Neural cell (in vitro differentiated cells): ENCODE measurements around the gene MLLT6. TPM values are rescaled to one million over a fixed set of nuclear protein-coding genes. Genes with fewer than 3 reads are reported as not detected.

Experiments
- H2AFZ ChIP-seq: fragments of 200-600, 300-800 bp; sonication (generic), shearing (Covaris generic); 2 replicates; pipeline ENCODE4 v1.6.0; 2014; ENCODE audit warnings: low read depth, mild to moderate bottlenecking, antibody characterized with exemption, low read length, moderate library complexity
- H3F3A ChIP-seq: fragments of 200-600 bp; shearing (Covaris generic); 2 replicates; pipeline ENCODE4 v1.6.1; 2016; ENCODE audit warnings: mild to moderate bottlenecking, moderate library complexity, mixed read lengths, antibody characterized with exemption, low read length; ENCODE audit not compliant: insufficient read depth, poor library complexity, severe bottlenecking
- H3K27ac ChIP-seq: fragments of 200-600, 300-800 bp; sonication (generic), shearing (Covaris generic); 2 replicates; pipeline ENCODE4 v1.5.1; 2014; ENCODE audit warnings: mild to moderate bottlenecking, low read length, moderate library complexity
- H3K27me3 ChIP-seq: fragments of 300-800, 200-600 bp; sonication (generic), shearing (Covaris generic); 2 replicates; pipeline ENCODE4 v1.6.0; 2014; ENCODE audit warnings: mild to moderate bottlenecking, low read depth, low read length, moderate library complexity; ENCODE audit not compliant: insufficient read depth
- H3K36me3 ChIP-seq: fragments of 300-800, 200-600 bp; sonication (generic), shearing (Covaris generic); 2 replicates; pipeline ENCODE4 v1.5.1; 2014; ENCODE audit warnings: mild to moderate bottlenecking, antibody characterized with exemption, low read length, moderate library complexity; ENCODE audit not compliant: insufficient read depth
- H3K4me2 ChIP-seq: fragments of 300-800, 200-600 bp; sonication (generic), shearing (Covaris generic); 2 replicates; pipeline ENCODE4 v1.6.0; 2014; ENCODE audit warnings: mild to moderate bottlenecking, low read length
- H3K4me3 ChIP-seq: fragments of 300-800, 200-600 bp; sonication (generic), shearing (Covaris generic); 2 replicates; pipeline ENCODE4 v1.5.1; 2014; ENCODE audit warnings: mild to moderate bottlenecking, low read length, moderate library complexity
- H3K79me2 ChIP-seq: fragments of 200-600 bp; shearing (Covaris generic); replicated peaks from 2 replicates; pipeline ENCODE4 v1.6.0; 2014; ENCODE audit warnings: mild to moderate bottlenecking, low read length, moderate library complexity; ENCODE audit not compliant: insufficient read depth
- H3K9ac ChIP-seq: fragments of 300-800, 200-600 bp; sonication (generic), shearing (Covaris generic); 2 replicates; pipeline ENCODE4 v1.6.1; 2016; ENCODE audit warnings: mild to moderate bottlenecking, low read length, mixed read lengths
- H3K9me2 ChIP-seq: fragments of 200-600 bp; shearing (Covaris generic); 2 replicates; pipeline ENCODE4 v1.6.1; 2016; ENCODE audit warnings: mild to moderate bottlenecking, low read length, mixed read lengths; ENCODE audit not compliant: insufficient read depth
- H3K9me3 ChIP-seq: fragments of 200-600, 300-800 bp; sonication (generic), shearing (Covaris generic); 2 replicates; pipeline ENCODE4 v1.6.1; 2016; ENCODE audit warnings: mild to moderate bottlenecking, mixed run types, low read length, moderate library complexity, mixed read lengths
- H4K20me1 ChIP-seq: fragments of 200-600 bp; shearing (Covaris generic); 2 replicates; pipeline ENCODE4 v1.6.1; 2016; ENCODE audit warnings: mild to moderate bottlenecking, mixed run types; ENCODE audit not compliant: insufficient read depth
- EP300 ChIP-seq: fragments of 450-650 bp; conservative IDR thresholded peaks from 2 replicates; pipeline ENCODE4 v1.6.1; 2014; ENCODE audit warnings: antibody characterized with exemption, mild to moderate bottlenecking, moderate library complexity; ENCODE audit not compliant: poor library complexity, severe bottlenecking
- EZH2 ChIP-seq: fragments of 200-600, 300-800 bp; shearing (Covaris generic), sonication (generic); IDR thresholded peaks from 2 replicates; pipeline ENCODE4 v1.6.1; 2014; ENCODE audit warnings: antibody characterized with exemption, low read length, borderline replicate concordance, mild to moderate bottlenecking; ENCODE audit not compliant: insufficient read depth, poor library complexity, severe bottlenecking
- MXI1 ChIP-seq: fragments of 450-650 bp; conservative IDR thresholded peaks from 2 replicates; pipeline ENCODE4 v1.6.1; 2014; ENCODE audit warnings: antibody characterized with exemption, mild to moderate bottlenecking; ENCODE audit not compliant: poor library complexity, severe bottlenecking
- POLR2AphosphoS5 ChIP-seq: IDR thresholded peaks from 2 replicates; pipeline ENCODE4 v1.6.1; 2012
- RAD21 ChIP-seq: fragments of 450-650 bp; conservative IDR thresholded peaks from 2 replicates; pipeline ENCODE4 v1.6.1; 2014; ENCODE audit warnings: antibody characterized with exemption, mild to moderate bottlenecking, moderate library complexity
- SMC3 ChIP-seq: fragments of 450-650 bp; conservative IDR thresholded peaks from 2 replicates; pipeline ENCODE4 v1.6.1; 2014; ENCODE audit warnings: antibody characterized with exemption, mild to moderate bottlenecking, moderate library complexity; ENCODE audit not compliant: poor library complexity
- TAF1 ChIP-seq: IDR thresholded peaks from 2 replicates; pipeline ENCODE4 v1.6.1; 2012; ENCODE audit warnings: low read depth
- polyA plus RNA-seq: library from polyadenylated mRNA; depleted of rRNA; stranded (reverse); fragments of >200 nt; gene quantifications from 2 replicates; pipeline ENCODE4 v1.2.3, GENCODE V29; 2014
- TF ChIP-seq, protein P1 (sequence below): fragments of 450-650 bp; IDR thresholded peaks from 2 replicates; pipeline ENCODE4 v1.5.1; 2014; ENCODE audit warnings: antibody characterized with exemption, mild to moderate bottlenecking, moderate library complexity; ENCODE audit not compliant: poor library complexity, severe bottlenecking
- TF ChIP-seq, protein P2 (sequence below): IDR thresholded peaks from 2 replicates; pipeline ENCODE4 v1.6.1; 2012; ENCODE audit warnings: borderline replicate concordance

Gene MLLT6
- polyA plus RNA-seq, 1 donor from 2014 or later: 19.7 TPM

DNA sequence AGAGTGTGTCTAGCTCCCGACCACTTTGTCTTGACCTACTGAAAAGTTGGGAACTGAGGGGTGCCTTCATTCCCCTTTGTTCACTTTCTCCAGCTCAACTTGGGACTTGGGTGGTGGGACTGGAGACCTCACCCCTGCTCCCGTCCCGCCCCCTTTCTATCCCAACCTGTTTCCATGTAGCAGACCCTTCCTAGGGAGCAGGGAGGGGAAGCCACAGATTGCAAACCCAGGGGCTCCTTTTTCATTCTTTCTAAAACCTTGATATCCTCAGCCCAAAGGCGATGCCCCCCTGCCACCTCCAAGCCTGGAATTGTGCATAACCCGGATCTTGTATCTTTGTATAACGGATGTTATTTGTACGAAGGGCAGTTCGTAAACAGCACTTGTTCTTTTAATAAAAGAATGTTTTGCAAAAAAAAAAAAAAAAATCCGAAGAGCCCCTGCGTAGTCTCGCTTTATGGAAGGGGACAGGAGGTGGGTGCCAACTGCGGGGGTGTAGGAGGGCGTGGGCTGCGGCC, 24.4 kb downstream of the MLLT6 start:
- H2AFZ ChIP-seq: no peak overlapping the region
- H3K4me3 ChIP-seq: peak overlapping the region; percentile 63

DNA sequence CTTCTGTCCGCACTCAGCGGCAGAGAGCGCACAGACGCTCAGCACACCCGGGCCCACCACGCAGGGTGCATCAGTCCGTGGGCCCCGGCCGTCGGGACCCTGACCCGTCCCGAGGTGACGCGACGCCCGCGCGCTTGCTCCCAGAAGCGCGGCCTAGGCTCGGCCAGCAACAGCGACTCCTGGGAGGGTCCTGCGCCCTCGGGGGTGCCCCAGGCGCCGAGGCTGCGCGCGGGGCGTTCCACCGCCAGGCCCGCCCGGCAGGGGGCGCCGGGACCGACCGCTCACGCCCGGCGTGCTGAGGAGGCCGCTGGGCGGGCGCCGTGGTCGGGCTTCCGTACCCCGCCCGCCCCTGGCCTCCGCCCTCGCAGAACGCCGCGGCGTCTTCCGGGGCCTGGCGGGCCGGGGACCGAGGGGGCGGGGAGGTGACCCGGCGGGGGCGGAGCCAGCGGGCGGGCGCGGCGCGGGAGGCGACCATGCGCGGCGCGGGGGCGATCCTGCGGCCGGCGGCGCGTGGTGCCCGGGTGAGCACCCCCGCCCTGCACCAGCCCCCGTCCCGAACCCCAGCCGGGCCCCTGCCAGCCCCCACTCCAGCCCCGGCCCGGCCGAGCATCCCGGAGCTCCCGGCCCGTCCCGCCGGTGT, 24.9 kb downstream of the MLLT6 start, which contains the start of gene CISD3:
Gene CISD3, plus strand, starts transcription at position 456 of the 640 bp plus-strand sequence. Its CDS starts 18 bp downstream, at position 474.
- Histone ChIP-seq H3K4me3 (peak within 1 kb of the TSS; percentile 63), H4K20me1 (no peaks in the 10 kb centered on the region), H3K9me3 (no peaks in the 10 kb centered on the region), H3K27me3 (no peaks in the 10 kb centered on the region), H3K27ac (no peak within 1 kb of the TSS), H3K9me2 (no peaks in the 10 kb centered on the region), H3F3A (no peaks in the 10 kb centered on the region), H3K4me2 (peak within 1 kb of the TSS; percentile 51), H3K79me2 (no peaks in the 10 kb centered on the region), H3K9ac (peak within 1 kb of the TSS; percentile 53), H3K36me3 (no peaks in the 10 kb centered on the region), H2AFZ (no peak within 1 kb of the TSS)
- TF ChIP-seq SMC3 (peak; percentile 67), POLR2AphosphoS5 (no peak), RAD21 (peak; percentile 59)
- TF ChIP-seq, protein P1, sequence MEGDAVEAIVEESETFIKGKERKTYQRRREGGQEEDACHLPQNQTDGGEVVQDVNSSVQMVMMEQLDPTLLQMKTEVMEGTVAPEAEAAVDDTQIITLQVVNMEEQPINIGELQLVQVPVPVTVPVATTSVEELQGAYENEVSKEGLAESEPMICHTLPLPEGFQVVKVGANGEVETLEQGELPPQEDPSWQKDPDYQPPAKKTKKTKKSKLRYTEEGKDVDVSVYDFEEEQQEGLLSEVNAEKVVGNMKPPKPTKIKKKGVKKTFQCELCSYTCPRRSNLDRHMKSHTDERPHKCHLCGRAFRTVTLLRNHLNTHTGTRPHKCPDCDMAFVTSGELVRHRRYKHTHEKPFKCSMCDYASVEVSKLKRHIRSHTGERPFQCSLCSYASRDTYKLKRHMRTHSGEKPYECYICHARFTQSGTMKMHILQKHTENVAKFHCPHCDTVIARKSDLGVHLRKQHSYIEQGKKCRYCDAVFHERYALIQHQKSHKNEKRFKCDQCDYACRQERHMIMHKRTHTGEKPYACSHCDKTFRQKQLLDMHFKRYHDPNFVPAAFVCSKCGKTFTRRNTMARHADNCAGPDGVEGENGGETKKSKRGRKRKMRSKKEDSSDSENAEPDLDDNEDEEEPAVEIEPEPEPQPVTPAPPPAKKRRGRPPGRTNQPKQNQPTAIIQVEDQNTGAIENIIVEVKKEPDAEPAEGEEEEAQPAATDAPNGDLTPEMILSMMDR: peak; percentile 83

More for the DNA sequence above, 24.4 kb downstream of the MLLT6 start:
- Histone ChIP-seq H3F3A (no peaks in the 10 kb centered on the region), H3K79me2 (no peaks in the 10 kb centered on the region), H3K4me2 (no peak overlapping the region), H4K20me1 (no peaks in the 10 kb centered on the region), H3K9ac (peak overlapping the region; percentile 53), H3K9me3 (no peaks in the 10 kb centered on the region), H3K9me2 (no peaks in the 10 kb centered on the region), H3K36me3 (no peaks in the 10 kb centered on the region), H3K27me3 (no peaks in the 10 kb centered on the region), H3K27ac (no peak overlapping the region)
- no peak for TF ChIP-seq EZH2
- no peak for TF ChIP-seq POLR2AphosphoS5
- no peak for TF ChIP-seq SMC3
- TF ChIP-seq EP300: no peak
- TF ChIP-seq, protein P1: no peak
- TF ChIP-seq TAF1: no peak
- no peak for TF ChIP-seq RAD21
- TF ChIP-seq, protein P2, sequence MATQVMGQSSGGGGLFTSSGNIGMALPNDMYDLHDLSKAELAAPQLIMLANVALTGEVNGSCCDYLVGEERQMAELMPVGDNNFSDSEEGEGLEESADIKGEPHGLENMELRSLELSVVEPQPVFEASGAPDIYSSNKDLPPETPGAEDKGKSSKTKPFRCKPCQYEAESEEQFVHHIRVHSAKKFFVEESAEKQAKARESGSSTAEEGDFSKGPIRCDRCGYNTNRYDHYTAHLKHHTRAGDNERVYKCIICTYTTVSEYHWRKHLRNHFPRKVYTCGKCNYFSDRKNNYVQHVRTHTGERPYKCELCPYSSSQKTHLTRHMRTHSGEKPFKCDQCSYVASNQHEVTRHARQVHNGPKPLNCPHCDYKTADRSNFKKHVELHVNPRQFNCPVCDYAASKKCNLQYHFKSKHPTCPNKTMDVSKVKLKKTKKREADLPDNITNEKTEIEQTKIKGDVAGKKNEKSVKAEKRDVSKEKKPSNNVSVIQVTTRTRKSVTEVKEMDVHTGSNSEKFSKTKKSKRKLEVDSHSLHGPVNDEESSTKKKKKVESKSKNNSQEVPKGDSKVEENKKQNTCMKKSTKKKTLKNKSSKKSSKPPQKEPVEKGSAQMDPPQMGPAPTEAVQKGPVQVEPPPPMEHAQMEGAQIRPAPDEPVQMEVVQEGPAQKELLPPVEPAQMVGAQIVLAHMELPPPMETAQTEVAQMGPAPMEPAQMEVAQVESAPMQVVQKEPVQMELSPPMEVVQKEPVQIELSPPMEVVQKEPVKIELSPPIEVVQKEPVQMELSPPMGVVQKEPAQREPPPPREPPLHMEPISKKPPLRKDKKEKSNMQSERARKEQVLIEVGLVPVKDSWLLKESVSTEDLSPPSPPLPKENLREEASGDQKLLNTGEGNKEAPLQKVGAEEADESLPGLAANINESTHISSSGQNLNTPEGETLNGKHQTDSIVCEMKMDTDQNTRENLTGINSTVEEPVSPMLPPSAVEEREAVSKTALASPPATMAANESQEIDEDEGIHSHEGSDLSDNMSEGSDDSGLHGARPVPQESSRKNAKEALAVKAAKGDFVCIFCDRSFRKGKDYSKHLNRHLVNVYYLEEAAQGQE: no peak
- TF ChIP-seq MXI1: no peak
